H4 (cell line): ENCODE data around the gene TBL2. TPM values are rescaled to one million over a fixed set of nuclear protein-coding genes. Genes with fewer than 3 reads are reported as not detected.
"Not testable (repeated sequence)": the region's sequence is repeated elsewhere in the genome, so short reads cannot be mapped to it uniquely, and the experiment has no call there.

Experiments used
- DNase-seq: peaks from one replicate; pipeline ENCODE4 v3.0.0-alpha.2; 2015; ENCODE audit warnings: low spot score
- total RNA-seq: library from RNA; depleted of rRNA; stranded (reverse); fragments of >200 nt; shearing (Covaris generic); gene quantifications from 2 replicates; pipeline ENCODE4 v1.2.3, GENCODE V29; 2014; rRNA removed

Gene TBL2
- total RNA-seq, 1 experiment from 2014 or later = 68.6 TPM

GRCh38 chr7:73535918-73536317 is 42.5 kb downstream of the TBL2 start:
- not testable (repeated sequence) for DNase-seq

GRCh38 chr7:73533742-73534141 is 44.6 kb downstream of the TBL2 start:
- no peak for DNase-seq

- DNase-seq = no peak
Observed at GRCh38 chr7:73532224-73532623, 46.2 kb downstream of the TBL2 start.

GRCh38 chr7:73530800-73531199 is 47.6 kb downstream of the TBL2 start:
- DNase-seq = no peak

GRCh38 chr7:73526896-73527821 is 51.2 kb downstream of the TBL2 start:
- no peak for DNase-seq

- DNase-seq = not testable (repeated sequence)
Observed at GRCh38 chr7:73526158-73526494, 52.3 kb downstream of the TBL2 start.

- peak; percentile 99 for DNase-seq
Observed at GRCh38 chr7:73522105-73522872, 56.1 kb downstream of the TBL2 start, which contains the start of gene BAZ1B. Gene BAZ1B (minus strand): TSS chr7:73522293. CDS start chr7:73521933, 360 bp downstream.

- DNase-seq = no peak
Observed at GRCh38 chr7:73521636-73522104, 56.7 kb downstream of the TBL2 start.

GRCh38 chr7:73520673-73521635 is 57.4 kb downstream of the TBL2 start:
- DNase-seq = no peak

GRCh38 chr7:73519867-73520672 is 58.3 kb downstream of the TBL2 start:
- no peak for DNase-seq

- no peak for DNase-seq
Observed at GRCh38 chr7:73518470-73518869, 59.9 kb downstream of the TBL2 start.

Other genes starting within 250 kb of the TBL2 start
- 0.06 and 0.08 TPM in 2 replicates for gene FZD9, start 144.8 kb downstream of the TBL2 start, total RNA-seq
- 68.6 and 74.8 TPM in 2 replicates for gene BAZ1B, start 56.3 kb downstream of the TBL2 start, total RNA-seq
- gene BCL7B, start 20.9 kb downstream of the TBL2 start, total RNA-seq = 19.5 and 37.4 TPM in 2 replicates
- not detected in 2 replicates for gene MLXIPL, start 45.9 kb upstream of the TBL2 start, total RNA-seq
- gene VPS37D, start 89.3 kb upstream of the TBL2 start, total RNA-seq = 3.7 and 6.3 TPM in 2 replicates
- gene DNAJC30, start 104.9 kb upstream of the TBL2 start, total RNA-seq = 2.0 and 2.7 TPM in 2 replicates
- gene BUD23, start 105.0 kb upstream of the TBL2 start, total RNA-seq = 31.9 and 80.5 TPM in 2 replicates
- gene STX1A, start 141.1 kb upstream of the TBL2 start, total RNA-seq = 3.5 and 12.1 TPM in 2 replicates
- gene ABHD11, start 160.2 kb upstream of the TBL2 start, total RNA-seq = 25.8 and 37.7 TPM in 2 replicates
- gene CLDN3, start 191.7 kb upstream of the TBL2 start, total RNA-seq = not detected in 2 replicates